ENCODE measurements around the gene SMIM11.
"Not testable (repeated sequence)": the region's sequence is repeated elsewhere in the genome, so short reads cannot be mapped to it uniquely, and the experiment has no call there.

Gene SMIM11

DNA sequence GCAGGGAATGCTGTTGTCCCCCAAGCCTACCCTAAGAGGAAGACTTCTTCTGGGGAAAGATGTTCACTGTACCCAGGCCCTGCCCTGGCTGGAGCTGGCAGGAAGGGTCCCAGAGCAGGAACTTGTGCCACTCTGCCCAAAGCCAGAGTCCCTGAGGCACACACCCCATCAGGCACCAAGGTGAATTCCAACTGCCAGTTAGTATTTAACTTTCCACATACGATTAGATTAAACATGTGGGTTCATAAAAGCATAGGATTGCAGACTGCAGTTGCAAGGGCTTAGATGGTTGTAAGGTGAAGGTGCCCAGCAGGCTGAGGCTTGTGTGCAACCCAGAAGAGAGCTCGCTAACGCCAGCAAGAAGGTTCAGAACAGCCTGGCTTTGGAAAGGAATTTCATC lies 11.6 kb upstream of the SMIM11 start, which contains the start of gene KCNE2:
Gene KCNE2, plus strand, starts transcription at position 274 of the 400 bp plus-strand sequence. CDS start 6,473 bp downstream, outside the sequence.
- no peak within 1 kb of the TSS for H3K4me3 ChIP-seq (ENCODE audit: low read length)
- TF ChIP-seq, protein P1, sequence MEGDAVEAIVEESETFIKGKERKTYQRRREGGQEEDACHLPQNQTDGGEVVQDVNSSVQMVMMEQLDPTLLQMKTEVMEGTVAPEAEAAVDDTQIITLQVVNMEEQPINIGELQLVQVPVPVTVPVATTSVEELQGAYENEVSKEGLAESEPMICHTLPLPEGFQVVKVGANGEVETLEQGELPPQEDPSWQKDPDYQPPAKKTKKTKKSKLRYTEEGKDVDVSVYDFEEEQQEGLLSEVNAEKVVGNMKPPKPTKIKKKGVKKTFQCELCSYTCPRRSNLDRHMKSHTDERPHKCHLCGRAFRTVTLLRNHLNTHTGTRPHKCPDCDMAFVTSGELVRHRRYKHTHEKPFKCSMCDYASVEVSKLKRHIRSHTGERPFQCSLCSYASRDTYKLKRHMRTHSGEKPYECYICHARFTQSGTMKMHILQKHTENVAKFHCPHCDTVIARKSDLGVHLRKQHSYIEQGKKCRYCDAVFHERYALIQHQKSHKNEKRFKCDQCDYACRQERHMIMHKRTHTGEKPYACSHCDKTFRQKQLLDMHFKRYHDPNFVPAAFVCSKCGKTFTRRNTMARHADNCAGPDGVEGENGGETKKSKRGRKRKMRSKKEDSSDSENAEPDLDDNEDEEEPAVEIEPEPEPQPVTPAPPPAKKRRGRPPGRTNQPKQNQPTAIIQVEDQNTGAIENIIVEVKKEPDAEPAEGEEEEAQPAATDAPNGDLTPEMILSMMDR (conservative IDR thresholded peaks at IDR 0.05; ENCODE audit: low read depth, low read length), result no peak
- DNase-seq (ENCODE audit: low read depth), result no peak

DNA sequence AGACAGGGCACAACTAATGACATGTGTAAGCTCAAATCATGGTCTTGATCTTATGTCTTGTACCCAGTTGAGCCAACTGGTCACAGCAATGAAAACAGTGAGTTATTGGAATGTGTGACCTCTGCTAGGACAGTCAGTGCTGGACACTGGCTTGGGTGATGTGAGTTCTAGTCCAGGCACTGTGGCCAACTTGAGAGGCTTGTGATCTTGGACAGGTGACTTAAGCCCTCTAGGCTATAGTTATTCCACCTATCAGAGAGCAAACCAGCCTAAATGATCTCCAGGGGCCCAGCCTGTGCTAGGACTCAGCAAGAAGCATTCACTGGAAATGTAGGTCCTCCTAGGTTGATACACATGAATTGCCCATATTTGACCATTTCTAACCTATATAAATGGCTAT lies 10.4 kb upstream of the SMIM11 start:
- DNase-seq (ENCODE audit: low read depth), result no peak
- TF ChIP-seq, protein P1 (conservative IDR thresholded peaks at IDR 0.05; ENCODE audit: low read depth, low read length), result no peak

DNA sequence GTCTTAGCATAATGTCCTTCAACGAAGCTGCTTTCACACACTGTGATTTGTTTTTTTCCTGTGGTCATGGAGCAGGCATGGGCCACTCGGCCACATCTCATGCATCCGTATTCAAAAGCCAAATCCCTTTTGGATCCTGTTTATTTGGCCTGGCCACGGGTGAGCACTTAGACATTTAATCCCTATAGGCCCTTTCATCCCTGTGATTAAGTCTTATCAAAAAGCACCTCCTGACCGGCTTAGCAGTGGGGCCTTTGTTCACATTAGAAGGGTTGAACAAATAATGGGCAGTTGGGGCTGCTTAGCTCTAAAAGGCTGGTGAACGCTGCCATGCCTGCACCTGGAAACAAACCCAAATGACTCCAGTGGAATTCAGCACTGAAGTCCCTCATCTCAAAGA lies 9.5 kb upstream of the SMIM11 start:
- peak; percentile 56 for DNase-seq (ENCODE audit: low read depth)
- TF ChIP-seq, protein P1 (conservative IDR thresholded peaks at IDR 0.05; ENCODE audit: low read depth, low read length), result no peak

More for the DNA sequence above, 10.4 kb upstream of the SMIM11 start:
- H3K4me3 ChIP-seq (ENCODE audit: low read length), result no peak overlapping the region

DNA sequence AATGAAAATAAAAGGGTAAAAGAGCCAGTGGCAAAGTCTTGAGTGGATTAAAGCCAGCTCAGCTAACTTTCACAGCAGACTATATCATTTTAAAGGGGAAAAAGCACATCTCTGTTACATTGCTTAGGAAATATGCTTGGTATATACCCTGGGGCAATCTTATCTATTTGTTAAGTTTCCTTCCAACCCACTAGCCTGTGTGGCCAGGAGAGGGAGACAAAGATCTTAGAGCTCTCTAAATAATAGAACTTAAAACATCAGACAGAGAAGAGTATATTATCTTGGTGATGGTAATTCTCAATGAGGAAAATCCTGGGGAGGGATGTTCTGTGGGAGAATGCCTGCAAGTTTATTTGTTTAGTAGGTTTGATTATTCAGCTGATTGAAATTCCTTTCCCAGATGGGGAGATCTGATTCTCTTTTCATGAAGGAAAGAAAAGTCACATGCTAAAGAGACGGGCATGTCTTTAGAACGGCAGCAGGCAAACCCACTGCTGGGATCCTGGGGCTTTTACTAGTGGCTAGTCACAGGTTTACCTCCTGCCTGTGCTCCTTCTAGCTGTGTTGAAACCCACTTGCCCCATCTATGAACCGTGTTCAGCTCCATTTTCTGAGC lies 7.9 kb upstream of the SMIM11 start:
- no peak overlapping the region for H3K4me3 ChIP-seq (ENCODE audit: low read length)
- DNase-seq (ENCODE audit: low read depth), result no peak
- TF ChIP-seq, protein P1 (conservative IDR thresholded peaks at IDR 0.05; ENCODE audit: low read depth, low read length), result peak; percentile 91

More for the DNA sequence above, 9.5 kb upstream of the SMIM11 start:
- no peak overlapping the region for H3K4me3 ChIP-seq (ENCODE audit: low read length)

DNA sequence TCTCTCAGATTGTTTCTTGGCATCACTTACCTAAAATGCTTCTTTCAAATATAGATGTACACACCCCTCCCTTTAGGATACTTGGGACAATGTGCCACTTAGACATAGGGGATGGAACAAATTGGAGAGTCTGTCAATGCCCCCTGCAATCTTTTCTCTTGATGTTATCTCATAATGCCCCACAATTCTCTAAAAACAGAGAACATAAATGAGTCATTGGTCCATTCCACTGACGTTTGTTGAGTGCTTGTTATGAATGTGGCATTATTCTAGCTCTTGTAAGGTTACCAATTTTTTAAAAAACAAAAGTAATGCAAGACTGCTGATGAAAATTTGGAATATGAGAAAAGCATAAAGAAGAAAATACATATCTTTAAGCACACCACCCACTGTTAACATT lies 5.6 kb upstream of the SMIM11 start:
- no peak for DNase-seq (ENCODE audit: low read depth)
- TF ChIP-seq, protein P1 (conservative IDR thresholded peaks at IDR 0.05; ENCODE audit: low read depth, low read length), result no peak

DNA sequence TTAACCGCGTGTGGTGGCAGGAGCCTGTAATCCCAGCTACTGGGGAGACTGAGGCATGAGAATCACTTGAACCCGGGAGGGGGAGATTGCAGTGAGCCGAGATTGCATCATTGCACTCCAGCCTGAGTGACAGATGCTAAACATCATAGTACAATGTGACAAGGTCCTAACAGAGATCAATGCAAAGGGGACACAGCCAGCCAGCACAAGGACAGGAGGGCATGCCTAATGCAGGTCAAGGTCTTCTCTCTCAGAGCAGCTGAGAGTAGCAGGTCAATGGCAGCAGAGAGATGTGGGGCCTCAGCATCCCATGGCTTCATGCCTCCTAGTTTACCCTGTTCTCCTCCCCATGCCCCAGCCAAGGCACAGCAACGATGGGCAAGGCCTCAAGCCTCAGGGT lies 3.0 kb upstream of the SMIM11 start:
- TF ChIP-seq, protein P1 (conservative IDR thresholded peaks at IDR 0.05; ENCODE audit: low read depth, low read length), result no peak
- H3K4me3 ChIP-seq (ENCODE audit: low read length), result no peak overlapping the region
- no peak for DNase-seq (ENCODE audit: low read depth)

More for the DNA sequence above, 5.6 kb upstream of the SMIM11 start:
- no peak overlapping the region for H3K4me3 ChIP-seq (ENCODE audit: low read length)

DNA sequence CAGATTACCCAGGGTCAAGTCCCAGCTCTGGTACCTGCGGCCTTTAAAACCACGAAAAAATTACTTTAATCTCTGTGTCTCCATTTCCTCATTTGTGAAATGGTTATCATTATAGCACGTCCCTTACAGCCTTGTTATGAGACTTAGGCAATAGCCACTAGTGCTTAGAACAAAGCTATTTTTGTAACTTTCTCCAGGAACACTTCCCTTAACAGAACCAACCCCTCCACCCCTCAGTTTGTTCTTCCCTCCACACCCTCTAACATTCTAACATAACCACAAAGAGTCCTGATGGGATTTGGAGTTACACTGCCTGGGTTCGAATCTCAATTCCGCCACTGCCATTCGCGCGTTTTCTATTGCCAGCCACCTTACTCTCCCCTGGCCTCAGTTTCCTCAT lies 845 bp upstream of the SMIM11 start:
- not testable (repeated sequence) for DNase-seq (ENCODE audit: low read depth); H3K4me3 ChIP-seq (ENCODE audit: low read length)

DNA sequence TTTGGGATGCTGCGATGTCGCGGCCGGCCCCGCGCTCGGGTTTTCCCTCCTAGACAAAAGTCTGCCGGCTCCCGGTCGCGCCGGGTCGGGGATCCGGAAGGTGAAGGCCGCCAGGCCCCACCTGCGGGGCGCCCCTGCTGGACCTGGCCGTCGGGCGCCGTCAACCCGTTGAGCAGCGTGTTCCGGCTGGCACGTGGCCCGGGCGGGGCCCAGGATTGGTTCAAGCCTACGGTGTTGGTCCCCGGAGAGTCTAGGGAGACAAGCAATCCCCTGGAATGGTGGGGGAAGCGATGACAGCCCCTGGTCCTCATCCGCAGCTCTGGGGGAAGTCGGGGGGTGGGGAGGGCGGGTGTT lies 289 bp downstream of the SMIM11 start:
- not testable (repeated sequence) for DNase-seq (ENCODE audit: low read depth); H3K4me3 ChIP-seq (ENCODE audit: low read length)

DNA sequence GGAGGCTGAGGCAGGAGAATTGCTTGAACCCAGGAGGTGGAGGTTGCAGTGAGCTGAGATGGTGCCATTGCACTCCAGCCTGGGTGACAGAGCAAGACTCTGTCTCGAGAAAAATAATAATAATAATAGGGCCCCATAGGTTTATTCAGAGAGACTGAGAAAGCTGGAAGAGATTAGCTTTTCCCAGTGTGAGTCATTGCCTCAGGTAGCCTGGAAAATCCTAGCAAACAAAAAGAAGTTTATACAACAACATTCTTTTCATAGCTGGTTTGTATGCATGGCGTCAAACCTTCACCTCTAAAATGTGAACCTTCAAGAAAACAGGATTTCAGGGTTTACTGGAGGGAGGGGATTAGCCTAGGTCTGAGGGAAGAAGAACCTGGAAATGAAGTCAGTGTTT lies 7.8 kb downstream of the SMIM11 start:
- H3K4me3 ChIP-seq (ENCODE audit: low read length), result not testable (repeated sequence)

DNA sequence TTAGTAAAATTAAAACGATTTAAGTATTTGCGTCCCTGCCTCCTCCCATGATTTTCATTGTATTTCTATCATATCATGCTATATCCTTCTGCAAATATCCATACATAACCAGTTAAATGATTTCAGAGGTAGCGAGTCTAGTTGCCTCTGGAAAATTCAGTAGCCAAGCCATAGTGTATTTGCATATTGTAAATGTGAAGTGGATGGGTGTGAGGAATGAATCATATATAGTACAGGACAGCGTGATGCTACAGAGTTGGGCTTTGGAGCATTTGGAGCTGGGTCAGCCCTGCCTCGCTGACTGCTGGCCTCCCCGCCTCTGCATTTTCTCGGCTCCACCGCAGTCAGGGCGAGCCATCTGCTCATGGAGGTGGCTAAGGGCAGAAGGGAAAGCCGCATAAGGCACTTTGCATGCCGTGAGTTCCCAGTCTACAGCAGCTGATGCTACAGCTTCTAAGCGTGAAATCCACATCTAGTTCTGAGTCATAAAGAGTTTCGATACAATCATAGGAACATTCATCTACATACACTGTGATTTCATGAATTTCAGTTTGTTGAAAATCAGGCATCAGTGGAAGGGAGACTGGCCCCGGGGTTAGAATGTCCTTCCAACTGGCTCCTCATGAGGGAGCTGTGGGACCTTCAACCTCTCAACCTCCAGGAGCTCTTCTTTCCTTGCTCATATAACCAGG lies 8.6 kb downstream of the SMIM11 start:
- not testable (repeated sequence) for H3K4me3 ChIP-seq (ENCODE audit: low read length); DNase-seq (ENCODE audit: low read depth)

More for the DNA sequence above, 7.8 kb downstream of the SMIM11 start:
- not testable (repeated sequence) for DNase-seq (ENCODE audit: low read depth)

DNA sequence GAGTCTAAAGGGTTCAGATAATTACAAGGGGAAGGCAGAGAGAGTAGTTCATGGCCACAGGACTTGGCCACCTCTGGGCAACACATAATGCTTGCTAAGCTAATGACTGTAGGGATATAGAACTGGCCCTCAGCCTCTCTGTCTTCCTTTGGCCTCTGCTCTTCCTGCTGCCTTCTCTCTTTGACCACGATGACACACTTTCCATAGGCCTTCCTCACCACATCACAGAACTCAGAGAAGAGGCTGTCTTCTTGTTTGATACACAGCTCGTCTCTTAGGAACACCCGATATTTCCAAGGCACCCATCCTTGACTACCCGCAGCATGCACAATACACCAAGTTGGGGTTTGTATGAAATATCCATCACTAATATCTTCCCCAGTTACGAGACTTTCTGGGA lies 25.2 kb downstream of the SMIM11 start:
- not testable (repeated sequence) for H3K4me3 ChIP-seq (ENCODE audit: low read length); DNase-seq (ENCODE audit: low read depth)

DNA sequence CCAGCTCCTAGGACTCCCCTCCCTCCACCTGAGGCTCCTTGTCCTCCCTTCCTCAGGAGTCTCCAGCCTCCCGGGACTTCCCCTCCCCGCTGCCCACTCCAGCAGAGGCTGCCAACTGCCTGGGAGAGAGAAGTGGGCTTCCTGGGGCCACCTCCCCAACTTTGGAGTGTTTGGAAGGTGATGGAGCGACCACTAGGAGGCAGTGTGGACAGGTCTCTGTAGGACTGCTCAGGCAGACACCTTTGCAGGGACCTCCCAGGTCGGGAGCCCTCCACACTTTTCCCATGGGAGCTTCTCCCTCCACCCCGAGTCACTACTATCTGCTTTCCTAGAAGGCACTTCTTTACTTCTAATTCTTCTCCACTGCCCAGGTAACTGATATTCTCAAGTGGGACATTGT lies 29.4 kb downstream of the SMIM11 start:
- DNase-seq (ENCODE audit: low read depth); H3K4me3 ChIP-seq (ENCODE audit: low read length): not testable (repeated sequence)

Data from retinal pigment epithelial cell (primary cell).